ENCODE results near the gene NDUFS1. TPM values are rescaled to one million over a fixed set of nuclear protein-coding genes. Genes with fewer than 3 reads are reported as not detected.

NDUFS1 gene
- total RNA-seq, 1 experiment from 2014 or later = 110 TPM

DNA sequence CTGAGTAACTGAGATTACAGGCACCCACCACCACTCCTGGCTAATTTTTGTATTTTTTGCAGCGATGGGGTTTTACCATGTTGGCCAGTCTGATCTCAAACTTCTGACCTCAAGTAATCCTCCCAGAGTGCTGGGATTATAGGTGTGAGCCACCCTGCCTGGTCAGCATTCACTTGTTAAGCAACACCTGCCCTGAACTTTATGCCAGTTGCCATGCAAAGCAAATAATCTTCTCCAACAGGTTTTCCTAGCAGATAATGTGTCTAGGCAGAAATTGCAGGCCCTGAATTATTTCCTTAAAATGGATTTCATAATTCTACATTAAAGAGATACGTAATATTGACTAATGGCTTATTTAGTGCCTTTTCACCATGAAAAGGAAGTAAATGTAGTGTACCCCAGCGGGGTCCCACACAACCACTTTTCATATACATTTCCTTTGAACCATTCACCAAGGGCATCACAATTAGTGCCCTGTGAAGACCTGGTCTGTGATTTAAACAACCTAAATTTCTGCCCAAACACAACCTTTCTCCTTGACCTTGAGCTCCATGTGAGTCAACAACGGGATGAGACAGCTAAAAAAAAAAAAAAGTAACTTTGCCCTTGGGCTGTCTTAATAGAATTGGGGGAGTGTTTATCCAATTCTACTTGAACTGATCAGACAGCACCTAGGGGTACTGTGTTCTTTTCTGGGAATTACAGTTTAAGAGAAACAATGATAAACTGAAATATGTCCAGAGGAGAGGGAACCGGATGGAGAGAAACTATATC, 42.0 kb upstream of the NDUFS1 start:
- BruUV-seq (replicated peaks) = no TSS peak
- CTCF ChIA-PET = interaction anchor here (0.6 kb wide), 1 partner anchor 20 kb away, joined by 5 read pairs; no protein-coding TSS in a partner anchor

DNA sequence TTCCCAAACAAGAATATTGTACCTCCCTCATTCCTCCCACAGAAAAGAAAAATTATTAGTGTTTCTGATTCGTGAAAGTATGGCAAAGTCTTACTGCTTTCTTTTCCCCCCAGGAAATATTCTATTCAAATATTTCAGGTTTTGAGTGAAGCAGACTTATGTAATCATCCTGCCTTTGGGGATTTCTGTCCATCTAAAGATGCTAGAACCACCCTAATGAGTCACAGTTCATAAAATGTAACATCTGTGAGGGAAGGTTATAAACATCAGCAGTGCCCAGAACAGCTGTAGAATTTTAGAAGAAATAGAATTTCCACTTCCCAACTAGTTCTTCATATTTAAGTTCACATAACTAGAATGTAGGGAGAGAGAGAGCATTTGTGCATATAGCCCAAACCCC, 39.4 kb upstream of the NDUFS1 start:
- H3K79me2 ChIP-seq (ENCODE audit: low read length) = no peaks in the 10 kb centered on the region
- H3K9me3 ChIP-seq (ENCODE audit: low read length) = no peaks in the 10 kb centered on the region
- DNase-seq (peak; percentile 27), ATAC-seq (peak; percentile 50)
- H3K4me2 ChIP-seq (ENCODE audit: low read length) = no peak overlapping the region
- no peaks in the 10 kb centered on the region for H3K36me3 ChIP-seq (ENCODE audit: low read depth, low read length)
- intact Hi-C loops (cut with micrococcal nuclease) = no loop called here
- no TSS peak for BruUV-seq (replicated peaks)
- no peaks in the 10 kb centered on the region for H3F3A ChIP-seq (ENCODE audit: low read length, unreplicated experiment)
- ChIA-PET POLR2A (ENCODE audit: unreplicated experiment) (no interaction called here), CTCF (no interaction called here)
- H3K9me2 ChIP-seq (replicated peaks; ENCODE audit: low read length) = no peaks in the 10 kb centered on the region
- no peak overlapping the region for H3K27ac ChIP-seq (ENCODE audit: low read length)
- no peaks in the 10 kb centered on the region for H4K20me1 ChIP-seq (ENCODE audit: low read length)
- H2AFZ ChIP-seq (ENCODE audit: low read length) = no peak overlapping the region
- no peaks in the 10 kb centered on the region for H3K4me1 ChIP-seq (ENCODE audit: insufficient read depth, low read length)
- no peak overlapping the region for H3K4me3 ChIP-seq (ENCODE audit: low read length)
- no peaks in the 10 kb centered on the region for H3K27me3 ChIP-seq (ENCODE audit: low read length)
- H3K9ac ChIP-seq (ENCODE audit: low read length) = no peak overlapping the region
- TF ChIP-seq EZH2 (IDR thresholded peaks at IDR 0.05; ENCODE audit: low read length, unreplicated experiment) (no peak), EZH2phosphoT487 (IDR thresholded peaks at IDR 0.05; ENCODE audit: borderline replicate concordance, low read length) (no peak)
- TF ChIP-seq, protein P1, sequence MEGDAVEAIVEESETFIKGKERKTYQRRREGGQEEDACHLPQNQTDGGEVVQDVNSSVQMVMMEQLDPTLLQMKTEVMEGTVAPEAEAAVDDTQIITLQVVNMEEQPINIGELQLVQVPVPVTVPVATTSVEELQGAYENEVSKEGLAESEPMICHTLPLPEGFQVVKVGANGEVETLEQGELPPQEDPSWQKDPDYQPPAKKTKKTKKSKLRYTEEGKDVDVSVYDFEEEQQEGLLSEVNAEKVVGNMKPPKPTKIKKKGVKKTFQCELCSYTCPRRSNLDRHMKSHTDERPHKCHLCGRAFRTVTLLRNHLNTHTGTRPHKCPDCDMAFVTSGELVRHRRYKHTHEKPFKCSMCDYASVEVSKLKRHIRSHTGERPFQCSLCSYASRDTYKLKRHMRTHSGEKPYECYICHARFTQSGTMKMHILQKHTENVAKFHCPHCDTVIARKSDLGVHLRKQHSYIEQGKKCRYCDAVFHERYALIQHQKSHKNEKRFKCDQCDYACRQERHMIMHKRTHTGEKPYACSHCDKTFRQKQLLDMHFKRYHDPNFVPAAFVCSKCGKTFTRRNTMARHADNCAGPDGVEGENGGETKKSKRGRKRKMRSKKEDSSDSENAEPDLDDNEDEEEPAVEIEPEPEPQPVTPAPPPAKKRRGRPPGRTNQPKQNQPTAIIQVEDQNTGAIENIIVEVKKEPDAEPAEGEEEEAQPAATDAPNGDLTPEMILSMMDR (conservative IDR thresholded peaks at IDR 0.05; ENCODE audit: low read depth, low read length) = no peak

More for the DNA sequence above, 42.0 kb upstream of the NDUFS1 start:
- intact Hi-C loops (cut with micrococcal nuclease) = no loop called here
- Histone ChIP-seq H3K9me2 (replicated peaks; ENCODE audit: low read length) (no peaks in the 10 kb centered on the region), H4K20me1 (ENCODE audit: low read length) (no peaks in the 10 kb centered on the region), H3K4me2 (ENCODE audit: low read length) (no peak overlapping the region), H3K9me3 (ENCODE audit: low read length) (no peaks in the 10 kb centered on the region), H3K4me1 (ENCODE audit: insufficient read depth, low read length) (no peaks in the 10 kb centered on the region), H3K9ac (ENCODE audit: low read length) (no peak overlapping the region), H3K36me3 (ENCODE audit: low read depth, low read length) (no peaks in the 10 kb centered on the region), H2AFZ (ENCODE audit: low read length) (no peak overlapping the region), H3F3A (ENCODE audit: low read length, unreplicated experiment) (no peaks in the 10 kb centered on the region), H3K27ac (ENCODE audit: low read length) (no peak overlapping the region), H3K27me3 (ENCODE audit: low read length) (no peaks in the 10 kb centered on the region), H3K79me2 (ENCODE audit: low read length) (no peaks in the 10 kb centered on the region), H3K4me3 (ENCODE audit: low read length) (no peak overlapping the region)
- TF ChIP-seq EZH2 (IDR thresholded peaks at IDR 0.05; ENCODE audit: low read length, unreplicated experiment) = no peak
- TF ChIP-seq, protein P1 (conservative IDR thresholded peaks at IDR 0.05; ENCODE audit: low read depth, low read length) = no peak
- no peak for TF ChIP-seq EZH2phosphoT487 (IDR thresholded peaks at IDR 0.05; ENCODE audit: borderline replicate concordance, low read length)
- ATAC-seq (no peak), DNase-seq (peak; percentile 32)
- POLR2A ChIA-PET (ENCODE audit: unreplicated experiment) = no interaction called here

DNA sequence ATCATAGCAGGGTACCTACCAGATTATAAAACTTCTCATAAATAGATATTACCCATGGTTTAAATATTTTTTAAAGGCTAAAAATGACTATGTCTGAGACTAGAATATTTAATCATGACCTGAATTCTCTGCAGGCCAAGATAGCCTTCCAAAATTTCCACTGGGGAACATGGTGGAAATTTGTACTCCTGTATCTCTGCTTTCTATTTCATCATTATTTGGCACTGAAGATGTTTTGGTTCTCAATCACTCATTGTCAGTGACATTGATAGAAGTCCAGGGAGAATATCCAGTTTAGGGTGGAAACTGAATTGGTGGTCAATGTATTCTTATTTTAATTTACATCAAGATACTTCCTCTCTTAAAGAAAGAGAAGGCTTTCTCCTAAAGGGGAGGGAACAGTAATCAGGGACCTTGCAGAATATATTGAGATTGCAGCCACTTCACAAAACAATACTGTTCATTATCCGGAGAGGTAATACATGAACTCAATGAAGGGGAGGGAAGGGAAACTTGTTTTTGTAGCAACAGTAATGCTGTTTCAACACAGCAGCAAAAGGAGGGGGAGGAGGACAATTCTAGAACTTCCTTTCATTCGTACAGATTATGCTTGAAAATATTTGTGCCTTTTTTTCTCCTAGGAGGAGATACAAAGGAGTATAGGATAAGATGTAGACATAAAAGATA, 34.6 kb upstream of the NDUFS1 start:
- Histone ChIP-seq H3K9me2 (replicated peaks; ENCODE audit: low read length) (no peaks in the 10 kb centered on the region), H3K27ac (ENCODE audit: low read length) (no peak overlapping the region), H2AFZ (ENCODE audit: low read length) (no peak overlapping the region), H3K9ac (ENCODE audit: low read length) (no peak overlapping the region), H3K79me2 (ENCODE audit: low read length) (no peaks in the 10 kb centered on the region), H3K4me2 (ENCODE audit: low read length) (no peak overlapping the region), H3K4me3 (ENCODE audit: low read length) (no peak overlapping the region), H3K27me3 (ENCODE audit: low read length) (no peaks in the 10 kb centered on the region), H3F3A (ENCODE audit: low read length, unreplicated experiment) (no peaks in the 10 kb centered on the region), H3K36me3 (ENCODE audit: low read depth, low read length) (no peaks in the 10 kb centered on the region), H3K4me1 (ENCODE audit: insufficient read depth, low read length) (no peaks in the 10 kb centered on the region), H3K9me3 (ENCODE audit: low read length) (no peaks in the 10 kb centered on the region), H4K20me1 (ENCODE audit: low read length) (no peaks in the 10 kb centered on the region)
- ATAC-seq (no peak), DNase-seq (no peak)
- no TSS peak for BruUV-seq (replicated peaks)
- TF ChIP-seq EZH2 (IDR thresholded peaks at IDR 0.05; ENCODE audit: low read length, unreplicated experiment) = no peak
- TF ChIP-seq, protein P1 (conservative IDR thresholded peaks at IDR 0.05; ENCODE audit: low read depth, low read length) = no peak
- no peak for TF ChIP-seq EZH2phosphoT487 (IDR thresholded peaks at IDR 0.05; ENCODE audit: borderline replicate concordance, low read length)
- intact Hi-C loops (cut with micrococcal nuclease) = no loop called here
- ChIA-PET POLR2A (ENCODE audit: unreplicated experiment) (no interaction called here), CTCF (no interaction called here)
